Fibroblast of lung (primary cell): ENCODE measurements around the gene MYO5B. TPM values are rescaled to one million over a fixed set of nuclear protein-coding genes. Genes with fewer than 3 reads are reported as not detected.
"Not testable (repeated sequence)": the region's sequence is repeated elsewhere in the genome, so short reads cannot be mapped to it uniquely, and the experiment has no call there.

Experiments used
- DNase-seq, 2 donors: peaks; one replicate each; pipeline versions ENCODE4 v3.0.0 to v3.0.0-alpha.2; 2010; ENCODE audit warnings: low read depth in 2 of 2
- H2AFZ ChIP-seq: 2 replicates; pipeline ENCODE4 v1.5.1; 2012; ENCODE audit warnings: low read length, control low read depth, inconsistent platforms
- H3K27ac ChIP-seq: 2 replicates; pipeline ENCODE4 v1.5.1; 2011; ENCODE audit warnings: low read length, control low read depth; ENCODE audit not compliant: insufficient read depth
- H3K27me3 ChIP-seq: 2 replicates; pipeline ENCODE4 v1.5.1; 2011; ENCODE audit warnings: mild to moderate bottlenecking, low read length; ENCODE audit not compliant: control insufficient read depth, insufficient read depth
- H3K36me3 ChIP-seq: 2 replicates; pipeline ENCODE4 v1.5.1; 2011; ENCODE audit warnings: low read length; ENCODE audit not compliant: control insufficient read depth, insufficient read depth
- H3K4me1 ChIP-seq: 2 replicates; pipeline ENCODE4 v1.5.1; 2011; ENCODE audit warnings: low read length; ENCODE audit not compliant: control insufficient read depth, insufficient read depth; ENCODE audit errors: extremely low read depth
- H3K4me2 ChIP-seq: 2 replicates; pipeline ENCODE4 v1.5.1; 2011; ENCODE audit warnings: low read length, control low read depth; ENCODE audit not compliant: insufficient read depth; ENCODE audit errors: extremely low read depth
- H3K4me3 ChIP-seq, 4 experiments: fragments of 200-600 bp in 1 of 4; sonication (generic) in 1 of 4; replicated peaks in 1 of 4; 2 replicates each; pipeline ENCODE4 v1.5.1; 2011 to 2016; ENCODE audit warnings: low read length in 4 of 4, low read depth in 3 of 4, mild to moderate bottlenecking in 3 of 4, control low read depth in 2 of 4, inconsistent platforms in 1 of 4, mixed read lengths in 1 of 4; ENCODE audit not compliant: insufficient read depth in 1 of 4; ENCODE audit errors: control extremely low read depth in 1 of 4
- H3K79me2 ChIP-seq: 2 replicates; pipeline ENCODE4 v1.5.1; 2012; ENCODE audit warnings: mild to moderate bottlenecking, low read length, inconsistent platforms; ENCODE audit not compliant: control insufficient read depth, insufficient read depth
- H3K9ac ChIP-seq: 2 replicates; pipeline ENCODE4 v1.5.1; 2011; ENCODE audit warnings: mild to moderate bottlenecking, low read length, control low read depth; ENCODE audit not compliant: insufficient read depth
- H3K9me3 ChIP-seq: 2 replicates; pipeline ENCODE4 v1.5.1; 2012; ENCODE audit warnings: low read depth, low read length; ENCODE audit not compliant: control insufficient read depth, insufficient read depth
- H4K20me1 ChIP-seq: 2 replicates; pipeline ENCODE4 v1.5.1; 2011; ENCODE audit warnings: low read length; ENCODE audit not compliant: control insufficient read depth, insufficient read depth; ENCODE audit errors: extremely low read depth
- CTCF ChIP-seq, 2 donors: IDR thresholded peaks in 1 of 2; conservative IDR thresholded peaks in 1 of 2; 1 replicate in 1 of 2; 2 replicates in 1 of 2; pipeline ENCODE4 v1.5.1; 2011 to 2012; ENCODE audit warnings: low read length in 2 of 2, control low read depth in 1 of 2, inconsistent platforms in 1 of 2, low read depth in 1 of 2, mild to moderate bottlenecking in 1 of 2
- EZH2 ChIP-seq: IDR thresholded peaks from 2 replicates; pipeline ENCODE4 v1.5.1; 2012; ENCODE audit warnings: low read length, control low read depth, mild to moderate bottlenecking; ENCODE audit errors: missing control alignments
- polyA plus RNA-seq, 2 donors: library from polyadenylated mRNA; depleted of rRNA in 1 of 2; stranded (reverse) in 1 of 2; unstranded in 1 of 2; fragments of >200 nt; gene quantifications; 2 replicates each; pipeline ENCODE4 v1.2.1, GENCODE V29; 2011 to 2012; ENCODE audit warnings: missing spikeins in 1 of 2
- total RNA-seq: library from RNA; depleted of rRNA; stranded (reverse); fragments of >200 nt; gene quantifications from 2 replicates; pipeline ENCODE4 v1.2.1, GENCODE V29; 2014

The MYO5B gene
- total and polyA plus RNA-seq, 2 donors (not counting 1 experiment from before 2014, with no cell fraction given) = under 0.01 to 0.06 TPM

GRCh38 chr18:49788327-49788898, 406.5 kb downstream of the MYO5B start:
- Histone ChIP-seq H3K9me3 (no peaks in the 10 kb centered on the region), H3K4me2 (peak overlapping the region; percentile 95), H3K4me3 (peak overlapping the region; percentile 12 to 29 (median 18)), H2AFZ (peak overlapping the region; percentile 93), H3K9ac (peak overlapping the region; percentile 47), H4K20me1 (no peaks in the 10 kb centered on the region), H3K4me1 (no peaks in the 10 kb centered on the region), H3K79me2 (no peaks in the 10 kb centered on the region), H3K36me3 (no peaks in the 10 kb centered on the region), H3K27me3 (no peaks in the 10 kb centered on the region), H3K27ac (peak overlapping the region; percentile 39)
- DNase-seq = peak; percentile 39 to 42
- TF ChIP-seq EZH2 = no peak
- no peak for TF ChIP-seq CTCF (conservative IDR thresholded peaks at IDR 0.05 in 1 of 2, IDR thresholded peaks at IDR 0.05 in 1 of 2; ENCODE audit: low read depth in 1 of 2, low read length in 2 of 2)

GRCh38 chr18:49786019-49786720, 408.8 kb downstream of the MYO5B start:
- TF ChIP-seq EZH2 = no peak
- TF ChIP-seq CTCF (conservative IDR thresholded peaks at IDR 0.05 in 1 of 2, IDR thresholded peaks at IDR 0.05 in 1 of 2; ENCODE audit: low read depth in 1 of 2, low read length in 2 of 2) = no peak
- Histone ChIP-seq H3K27ac (no peak overlapping the region), H3K4me3 (no peak overlapping the region), H3K9me3 (no peaks in the 10 kb centered on the region), H2AFZ (no peak overlapping the region), H3K9ac (no peak overlapping the region), H3K79me2 (no peaks in the 10 kb centered on the region), H3K36me3 (no peaks in the 10 kb centered on the region), H3K4me2 (no peak overlapping the region), H3K4me1 (no peaks in the 10 kb centered on the region), H4K20me1 (no peaks in the 10 kb centered on the region), H3K27me3 (no peaks in the 10 kb centered on the region)
- no peak for DNase-seq

- DNase-seq = peak; percentile 11 to 57
- no peaks in the 10 kb centered on the region for H3K27me3 ChIP-seq
- no peaks in the 10 kb centered on the region for H3K4me1 ChIP-seq
- H4K20me1 ChIP-seq = no peaks in the 10 kb centered on the region
- H3K79me2 ChIP-seq = no peaks in the 10 kb centered on the region
- H3K9ac ChIP-seq = no peak overlapping the region
- no peaks in the 10 kb centered on the region for H3K36me3 ChIP-seq
- no peak overlapping the region for H3K4me2 ChIP-seq
- H2AFZ ChIP-seq = no peak overlapping the region
- H3K9me3 ChIP-seq = no peaks in the 10 kb centered on the region
- H3K4me3 ChIP-seq = no peak overlapping the region
- H3K27ac ChIP-seq = no peak overlapping the region
- TF ChIP-seq EZH2 = no peak
- TF ChIP-seq CTCF (conservative IDR thresholded peaks at IDR 0.05 in 1 of 2, IDR thresholded peaks at IDR 0.05 in 1 of 2; ENCODE audit: low read depth in 1 of 2, low read length in 2 of 2) = peak; percentile 37 to 38
These were observed 410.3 kb downstream of the MYO5B start for GRCh38 chr18:49784427-49785185.

- not testable (repeated sequence) for H3K4me2 ChIP-seq, H2AFZ ChIP-seq, H3K79me2 ChIP-seq, H3K9ac ChIP-seq, H4K20me1 ChIP-seq, H3K4me1 ChIP-seq, H3K9me3 ChIP-seq, H3K36me3 ChIP-seq, H3K27me3 ChIP-seq, DNase-seq, H3K4me3 ChIP-seq, H3K27ac ChIP-seq
These were observed 411.3 kb downstream of the MYO5B start for GRCh38 chr18:49783631-49784030.
